GM19438 (cell line): ENCODE measurements around the gene C1QTNF3.
"Not testable (repeated sequence)": the region's sequence is repeated elsewhere in the genome, so short reads cannot be mapped to it uniquely, and the experiment has no call there.

Experiments used
- ATAC-seq: cut with Tn5 transposase; IDR thresholded peaks from one replicate; pipeline ENCODE4 v1.9.1; 2021; ENCODE audit warnings: low read depth; ENCODE audit not compliant: unreplicated experiment

The C1QTNF3 gene

GRCh38 chr5:34043099-34043876 is at the start of gene C1QTNF3:
C1QTNF3 (minus strand) TSS chr5:34043213; CDS start chr5:34043125, 88 bp downstream.
- ATAC-seq = no peak

GRCh38 chr5:34091039-34091438 is 48.0 kb upstream of the C1QTNF3 start:
- not testable (repeated sequence) for ATAC-seq

GRCh38 chr5:34089802-34090201 is 46.8 kb upstream of the C1QTNF3 start:
- not testable (repeated sequence) for ATAC-seq

- not testable (repeated sequence) for ATAC-seq
Measured at GRCh38 chr5:34087728-34088127, 44.7 kb upstream of the C1QTNF3 start.

- not testable (repeated sequence) for ATAC-seq
Measured at GRCh38 chr5:34083898-34084297, 40.9 kb upstream of the C1QTNF3 start.

GRCh38 chr5:34079505-34079904 is 36.5 kb upstream of the C1QTNF3 start:
- ATAC-seq = not testable (repeated sequence)

GRCh38 chr5:34077636-34078035 is 34.6 kb upstream of the C1QTNF3 start:
- ATAC-seq = not testable (repeated sequence)

- not testable (repeated sequence) for ATAC-seq
Measured at GRCh38 chr5:34076719-34077364, 33.8 kb upstream of the C1QTNF3 start.

GRCh38 chr5:34074472-34074871 is 31.5 kb upstream of the C1QTNF3 start:
- ATAC-seq = not testable (repeated sequence)

- not testable (repeated sequence) for ATAC-seq
Measured at GRCh38 chr5:34074071-34074470, 31.1 kb upstream of the C1QTNF3 start.

- not testable (repeated sequence) for ATAC-seq
Measured at GRCh38 chr5:34070626-34071025, 27.6 kb upstream of the C1QTNF3 start.

GRCh38 chr5:34064656-34065055 is 21.6 kb upstream of the C1QTNF3 start:
- no peak for ATAC-seq

GRCh38 chr5:34062419-34062818 is 19.4 kb upstream of the C1QTNF3 start:
- ATAC-seq = no peak

- no peak for ATAC-seq
Measured at GRCh38 chr5:34061993-34062392, 19.0 kb upstream of the C1QTNF3 start.

- no peak for ATAC-seq
Measured at GRCh38 chr5:34059977-34060376, 17.0 kb upstream of the C1QTNF3 start.

- ATAC-seq = no peak
Measured at GRCh38 chr5:34058532-34058931, 15.5 kb upstream of the C1QTNF3 start.

- no peak for ATAC-seq
Measured at GRCh38 chr5:34057569-34057968, 14.6 kb upstream of the C1QTNF3 start.

GRCh38 chr5:34057118-34057517 is 14.1 kb upstream of the C1QTNF3 start:
- no peak for ATAC-seq

GRCh38 chr5:34055667-34056066 is 12.7 kb upstream of the C1QTNF3 start:
- ATAC-seq = no peak

- no peak for ATAC-seq
Measured at GRCh38 chr5:34054400-34054729, 11.4 kb upstream of the C1QTNF3 start.

GRCh38 chr5:34053571-34054399 is 10.8 kb upstream of the C1QTNF3 start:
- ATAC-seq = no peak
